Stimulated activated effector memory CD8-positive, alpha-beta T cell treated with anti-CD3 and anti-CD28 coated beads, Interleukin-12 subunit alpha, Interleukin-12 subunit beta, amount 100 ng/mL, for 72 hours (primary cell): ENCODE results near the gene IL1A.

Experiments
- ATAC-seq: fragments of 150-1000 bp; cut with Tn5 transposase; 2 replicates; pipeline ENCODE4 v1.10.0; 2021
- DNase-seq, 2 donors: peaks; one replicate each; pipeline ENCODE4 v3.0.0; 2021 to 2022; ENCODE audit warnings: low spot score in 2 of 2
- H3K27ac Mint-ChIP-seq: one replicate; pipeline ENCODE4 v1.8.0; 2022; ENCODE audit warnings: mild to moderate bottlenecking, mixed read lengths
- H3K36me3 Mint-ChIP-seq: one replicate; pipeline ENCODE4 v1.8.0; 2022; ENCODE audit warnings: mild to moderate bottlenecking, mixed read lengths
- H3K4me1 Mint-ChIP-seq: one replicate; pipeline ENCODE4 v1.8.0; 2022; ENCODE audit warnings: mixed read lengths
- H3K4me3 Mint-ChIP-seq: one replicate; pipeline ENCODE4 v1.8.0; 2022; ENCODE audit warnings: mild to moderate bottlenecking, mixed read lengths
- H3K9me3 Mint-ChIP-seq: one replicate; pipeline ENCODE4 v1.8.0; 2022; ENCODE audit warnings: mixed read lengths

The IL1A gene

DNA sequence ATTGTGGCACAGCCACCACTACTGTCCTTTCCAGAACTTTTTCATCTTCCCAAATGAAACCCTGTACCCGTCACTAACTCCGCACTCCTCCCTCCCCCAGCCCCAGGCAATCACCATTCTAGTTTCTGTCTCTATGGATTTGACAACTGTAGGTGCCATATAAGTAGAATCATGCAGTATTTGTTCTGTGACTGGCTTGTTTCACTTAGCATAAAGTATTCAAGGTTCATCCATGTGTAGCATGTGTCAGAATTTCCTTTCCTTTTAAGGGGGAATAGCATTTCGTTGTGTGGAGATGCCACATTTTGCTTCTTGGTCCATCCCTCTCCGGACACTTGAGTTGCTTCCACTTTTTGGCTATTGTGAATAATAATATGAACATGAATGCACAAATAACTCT, 19.0 kb downstream of the IL1A start:
- H3K36me3 Mint-ChIP-seq: peaks cover 21% of the 10 kb centered on the region
- DNase-seq: no peak
- H3K4me1 Mint-ChIP-seq: peaks cover 29% of the 10 kb centered on the region

DNA sequence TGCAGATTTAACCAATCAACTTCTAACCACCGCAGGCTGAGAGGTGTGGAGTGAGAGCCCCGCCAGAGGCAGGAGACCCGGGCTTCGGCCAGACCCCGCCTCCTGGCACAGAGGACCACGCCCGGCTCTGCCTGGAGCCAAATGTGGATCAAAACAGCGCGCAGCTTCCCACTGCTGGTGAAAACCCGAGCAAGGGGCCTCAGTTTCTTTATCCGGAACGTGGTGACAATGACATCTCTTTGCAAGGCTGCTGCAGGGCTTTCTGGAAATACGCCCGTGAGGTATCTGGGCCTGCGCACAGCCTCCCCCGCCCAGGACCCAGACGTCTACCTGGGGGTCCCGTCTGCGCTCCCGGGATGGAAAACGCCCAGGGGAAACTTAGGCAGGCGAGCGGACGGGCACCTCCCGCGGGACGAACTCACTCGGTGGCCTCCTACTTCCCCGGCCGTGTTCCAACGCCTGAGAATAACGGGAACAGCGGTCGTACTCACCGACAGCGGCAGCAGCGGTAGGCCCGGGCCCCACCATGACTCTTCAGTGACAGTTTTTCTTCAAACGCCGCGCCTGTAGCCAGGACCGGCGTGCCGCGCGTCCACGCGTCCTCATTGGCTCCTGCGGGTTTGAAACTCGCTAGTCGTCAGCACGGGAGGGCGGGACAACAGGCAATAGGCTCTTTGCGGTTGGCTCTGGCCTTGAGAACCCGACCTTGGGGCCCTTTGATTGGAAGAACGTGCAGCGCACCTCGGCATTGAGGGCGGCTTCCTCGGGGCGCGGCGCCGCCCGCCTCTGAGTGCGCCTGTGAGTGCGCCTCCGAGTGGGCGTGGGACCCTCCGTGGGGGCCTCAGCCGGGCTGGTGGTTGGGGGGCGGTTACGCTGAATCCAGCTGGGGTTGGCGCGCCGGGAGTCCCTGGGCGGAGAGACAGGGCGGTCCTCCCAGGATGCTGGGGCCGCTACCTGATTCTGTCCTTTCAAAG, 19.9 kb downstream of the IL1A start, which contains the start of gene CKAP2L:
TSS of gene CKAP2L (minus strand) at position 539 of the 974 bp plus-strand sequence. CDS start at position 528, 11 bp downstream.
- Mint-ChIP-seq H3K4me1 (peaks cover 29% of the 10 kb centered on the region), H3K9me3 (no peaks in the 10 kb centered on the region), H3K27ac (peak within 1 kb of the TSS; percentile 94), H3K36me3 (peaks cover 21% of the 10 kb centered on the region), H3K4me3 (peak within 1 kb of the TSS; percentile 94)
- ATAC-seq: peak; percentile 98
- peak; percentile 79 to 95 for DNase-seq

More for the DNA sequence above, 19.0 kb downstream of the IL1A start:
- no peak for ATAC-seq
- Mint-ChIP-seq H3K27ac (peak overlapping the region; percentile 94), H3K9me3 (no peaks in the 10 kb centered on the region), H3K4me3 (peak overlapping the region; percentile 94)

DNA sequence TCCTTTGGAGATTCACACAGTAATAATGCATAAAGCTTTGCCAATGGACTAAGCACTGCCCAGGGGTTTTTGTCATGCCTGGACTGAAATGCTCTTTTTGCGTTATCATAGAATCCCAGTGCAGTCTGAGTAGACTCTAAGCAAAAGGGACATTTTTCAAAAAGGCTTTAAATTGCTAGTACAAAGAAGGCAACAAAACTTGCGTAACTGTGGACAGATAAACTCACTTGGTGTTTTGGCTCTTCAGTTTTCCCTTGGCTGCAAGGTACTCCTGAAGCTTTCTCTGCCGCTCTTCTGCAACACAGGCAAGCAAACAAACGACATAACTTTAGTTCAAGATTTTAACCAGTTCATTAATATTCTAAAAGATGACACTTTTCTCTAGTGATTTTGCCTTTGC, 22.0 kb downstream of the IL1A start:
- ATAC-seq (no peak), DNase-seq (no peak)
- no peaks in the 10 kb centered on the region for H3K9me3 Mint-ChIP-seq
- peaks cover 36% of the 10 kb centered on the region for H3K36me3 Mint-ChIP-seq
- H3K4me3 Mint-ChIP-seq: no peak overlapping the region
- H3K27ac Mint-ChIP-seq: no peak overlapping the region
- H3K4me1 Mint-ChIP-seq: peaks cover 29% of the 10 kb centered on the region

DNA sequence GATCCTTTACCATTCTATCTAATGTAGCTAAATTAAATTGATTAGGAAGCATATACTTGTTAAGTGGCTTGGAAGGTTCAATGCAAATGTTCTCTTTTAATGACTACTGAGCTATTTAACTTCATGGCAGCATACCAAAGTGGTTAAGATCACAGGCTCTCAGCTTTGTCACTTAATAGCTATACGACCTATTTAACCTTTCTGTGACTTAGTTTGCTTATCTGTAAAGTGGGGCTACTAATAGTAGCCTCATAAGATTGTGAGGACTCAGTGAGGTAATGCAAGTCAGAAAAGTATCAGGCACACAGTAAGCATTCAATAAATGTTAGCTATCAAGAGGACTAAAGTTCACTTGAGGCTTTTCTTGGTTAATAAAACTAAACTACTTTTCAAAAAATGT, 24.1 kb downstream of the IL1A start:
- Mint-ChIP-seq H3K4me1 (peaks cover 27% of the 10 kb centered on the region), H3K27ac (no peak overlapping the region), H3K9me3 (no peaks in the 10 kb centered on the region), H3K36me3 (peaks cover 52% of the 10 kb centered on the region), H3K4me3 (no peak overlapping the region)
- no peak for ATAC-seq
- no peak for DNase-seq

DNA sequence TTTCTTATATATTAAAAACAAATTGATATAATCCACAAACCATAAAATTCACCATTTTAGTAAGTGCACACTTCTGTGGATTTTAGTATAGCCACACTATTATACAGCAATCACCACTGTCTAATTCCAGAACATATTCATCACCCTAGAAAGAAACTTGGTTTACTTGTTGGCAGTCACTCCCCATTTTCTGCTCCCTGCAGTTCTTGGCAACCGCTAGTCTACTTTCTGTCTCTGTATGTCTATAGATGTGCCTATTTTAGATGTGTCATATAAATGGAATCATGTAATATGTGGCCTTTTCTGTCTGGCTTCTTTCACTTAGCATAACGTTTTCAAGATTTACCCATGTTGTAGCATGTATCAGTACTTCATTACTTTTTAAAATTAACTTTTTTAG, 25.6 kb downstream of the IL1A start:
- Mint-ChIP-seq H3K36me3 (peaks cover 61% of the 10 kb centered on the region), H3K4me1 (peaks cover 24% of the 10 kb centered on the region), H3K9me3 (no peaks in the 10 kb centered on the region), H3K4me3 (no peak overlapping the region), H3K27ac (no peak overlapping the region)
- no peak for ATAC-seq
- no peak for DNase-seq

DNA sequence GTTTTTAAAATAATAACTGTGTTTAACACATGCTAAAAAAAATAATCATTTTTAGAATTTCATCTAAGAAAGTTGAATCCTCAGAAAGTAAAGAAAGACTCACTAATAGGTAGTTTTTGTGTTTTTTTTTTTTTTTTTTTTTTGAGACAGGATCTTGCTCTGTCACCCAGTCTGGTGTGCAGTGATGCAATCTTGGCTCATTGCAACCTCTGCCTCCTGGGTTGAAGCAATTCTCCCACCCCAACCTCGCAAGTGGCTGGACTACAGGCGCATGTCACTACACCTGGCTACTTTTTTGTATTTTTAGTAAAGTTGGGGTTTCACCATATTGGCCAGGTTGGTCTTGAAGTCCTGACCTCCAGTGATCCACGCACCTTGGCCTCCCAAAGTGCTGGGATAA, 27.0 kb downstream of the IL1A start:
- no peak for DNase-seq
- peaks cover 24% of the 10 kb centered on the region for H3K4me1 Mint-ChIP-seq
- no peak overlapping the region for H3K27ac Mint-ChIP-seq
- no peak for ATAC-seq
- no peaks in the 10 kb centered on the region for H3K9me3 Mint-ChIP-seq
- H3K36me3 Mint-ChIP-seq: peaks cover 73% of the 10 kb centered on the region
- no peak overlapping the region for H3K4me3 Mint-ChIP-seq

DNA sequence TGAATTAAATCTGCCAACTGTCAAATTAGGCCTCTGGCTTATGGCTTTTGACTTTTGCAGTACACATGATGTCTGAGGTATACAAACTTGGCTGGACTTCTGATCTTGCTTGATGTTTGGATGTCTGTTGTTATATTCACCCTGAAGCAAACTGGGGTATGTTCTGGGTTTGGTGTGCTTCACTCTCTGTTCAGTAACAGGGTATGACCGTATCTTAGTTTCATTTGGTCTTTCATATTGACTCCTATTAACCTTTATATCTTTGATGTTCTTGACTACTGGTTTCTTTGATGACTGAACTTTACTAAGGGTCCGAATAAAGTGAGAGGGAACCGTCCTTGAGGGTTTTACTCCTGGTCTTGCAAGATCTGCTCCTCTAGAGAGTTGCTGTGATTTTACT, 28.1 kb downstream of the IL1A start:
- no peaks in the 10 kb centered on the region for H3K9me3 Mint-ChIP-seq
- ATAC-seq (no peak), DNase-seq (no peak)
- H3K4me3 Mint-ChIP-seq: no peak overlapping the region
- H3K36me3 Mint-ChIP-seq: peaks cover 73% of the 10 kb centered on the region
- peaks cover 24% of the 10 kb centered on the region for H3K4me1 Mint-ChIP-seq
- no peak overlapping the region for H3K27ac Mint-ChIP-seq

DNA sequence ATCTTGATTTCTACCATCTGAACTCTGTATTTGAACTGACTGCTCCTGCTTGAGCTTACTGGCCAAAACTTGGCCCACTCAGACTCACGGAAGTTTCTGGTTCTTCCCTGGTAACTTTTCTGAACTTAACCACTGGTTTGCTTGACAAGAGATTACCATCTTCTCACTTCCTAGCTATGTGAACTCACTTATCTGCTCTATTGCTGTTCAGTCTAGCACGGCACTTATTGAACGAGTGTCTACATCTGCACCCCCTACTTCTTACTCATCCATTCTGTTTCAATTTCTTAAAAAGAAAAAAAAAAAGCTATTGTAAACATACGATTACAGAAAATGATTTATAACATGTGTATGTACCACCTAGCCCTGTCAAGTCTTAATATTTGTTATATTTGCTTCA, 28.8 kb downstream of the IL1A start:
- H3K4me3 Mint-ChIP-seq: no peak overlapping the region
- peak overlapping the region; percentile 11 for H3K27ac Mint-ChIP-seq
- H3K4me1 Mint-ChIP-seq: peaks cover 27% of the 10 kb centered on the region
- DNase-seq (no peak), ATAC-seq (no peak)
- H3K9me3 Mint-ChIP-seq: no peaks in the 10 kb centered on the region
- peaks cover 73% of the 10 kb centered on the region for H3K36me3 Mint-ChIP-seq

DNA sequence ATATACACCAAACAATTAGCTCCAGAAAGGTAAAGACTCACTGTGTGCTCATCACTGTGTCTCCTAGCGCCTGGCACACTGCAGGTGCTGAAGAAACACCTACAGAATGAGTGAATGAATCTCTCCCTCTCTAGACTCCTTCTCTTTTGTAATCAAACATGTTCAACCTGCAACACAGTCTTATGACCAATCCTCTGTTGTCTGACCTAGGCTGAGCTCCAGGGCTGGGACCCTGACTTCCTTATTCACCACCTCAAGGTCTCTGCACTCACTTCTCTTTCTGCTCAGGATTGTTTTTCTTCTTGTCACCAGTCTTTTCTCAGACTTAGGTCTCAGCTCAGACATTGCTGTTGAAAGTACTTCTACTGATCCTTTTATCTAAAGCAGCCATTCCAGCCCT, 29.7 kb downstream of the IL1A start:
- ATAC-seq: no peak
- Mint-ChIP-seq H3K4me3 (no peak overlapping the region), H3K9me3 (no peaks in the 10 kb centered on the region), H3K4me1 (peaks cover 36% of the 10 kb centered on the region), H3K36me3 (peaks cover 82% of the 10 kb centered on the region), H3K27ac (no peak overlapping the region)
- DNase-seq: no peak

DNA sequence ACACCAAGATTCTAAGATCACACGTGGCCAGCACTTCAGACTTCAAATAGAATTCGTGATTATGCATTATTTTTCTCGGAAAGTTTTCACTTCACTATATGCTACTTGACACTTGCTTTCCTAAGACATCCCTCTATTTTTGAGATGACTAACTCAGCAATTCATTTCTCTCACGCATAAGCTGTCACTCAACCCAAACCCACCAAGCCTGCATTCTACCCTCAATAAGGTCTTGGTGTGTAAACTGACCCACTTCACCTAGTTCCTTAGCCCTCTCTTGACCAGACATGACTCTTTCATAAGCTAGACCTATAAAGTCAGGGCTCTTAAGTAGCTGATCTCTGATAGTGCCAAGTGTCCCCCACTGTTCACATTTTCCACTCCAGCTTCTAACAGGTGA, 31.6 kb downstream of the IL1A start:
- DNase-seq (no peak), ATAC-seq (no peak)
- no peak overlapping the region for H3K27ac Mint-ChIP-seq
- H3K9me3 Mint-ChIP-seq: no peaks in the 10 kb centered on the region
- H3K4me3 Mint-ChIP-seq: no peak overlapping the region
- H3K4me1 Mint-ChIP-seq: peaks cover 36% of the 10 kb centered on the region
- H3K36me3 Mint-ChIP-seq: peaks cover 83% of the 10 kb centered on the region

DNA sequence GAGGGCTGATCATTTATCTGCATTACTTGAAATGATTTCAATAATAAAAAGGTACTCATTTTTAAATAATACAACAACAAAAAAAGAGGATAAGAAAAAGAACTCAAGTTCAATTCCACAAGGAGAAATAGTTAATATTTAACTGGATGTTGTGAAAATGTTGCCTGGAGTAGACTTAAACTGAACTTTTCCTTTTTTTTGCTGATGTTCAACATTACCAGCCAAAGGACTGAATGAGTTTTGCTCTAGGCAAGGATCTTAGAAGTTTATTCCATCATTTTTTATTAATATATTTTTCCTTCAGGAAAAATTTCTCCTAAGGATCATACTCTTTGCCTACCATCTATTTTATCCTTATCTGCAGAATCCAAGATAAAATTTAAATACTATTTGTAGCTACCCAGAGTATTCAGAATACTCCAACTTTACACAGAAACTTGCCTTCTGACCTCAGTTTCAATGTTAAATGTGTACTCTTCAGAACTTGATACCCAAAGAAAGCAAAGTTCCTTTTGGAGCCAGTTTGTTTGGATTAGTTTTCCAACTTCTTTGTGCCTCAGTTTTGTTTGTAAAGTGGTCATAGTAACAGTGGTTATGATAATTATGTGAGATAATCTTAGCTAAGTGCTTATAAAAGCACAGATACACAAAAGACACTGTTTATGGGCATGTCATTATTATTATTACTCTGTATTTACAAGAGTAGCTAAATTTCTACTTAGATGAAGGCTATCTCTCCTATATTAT, 32.7 kb downstream of the IL1A start:
- H3K27ac Mint-ChIP-seq: no peak overlapping the region
- H3K36me3 Mint-ChIP-seq: peaks cover 84% of the 10 kb centered on the region
- DNase-seq (no peak), ATAC-seq (no peak)
- no peak overlapping the region for H3K4me3 Mint-ChIP-seq
- peaks cover 36% of the 10 kb centered on the region for H3K4me1 Mint-ChIP-seq
- no peaks in the 10 kb centered on the region for H3K9me3 Mint-ChIP-seq

DNA sequence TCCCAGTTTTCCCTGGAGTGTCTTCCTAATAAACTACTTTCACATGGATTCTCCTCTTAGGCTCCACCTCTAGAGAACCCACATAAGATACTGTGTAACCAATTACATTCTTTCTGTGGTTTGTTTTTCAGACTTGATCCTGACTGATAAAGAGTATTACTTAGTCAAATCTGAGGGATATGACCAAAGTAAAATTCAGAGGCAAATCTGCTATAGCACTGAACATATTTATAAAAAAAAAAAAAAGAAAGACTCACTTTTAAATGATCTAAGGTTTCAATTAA, 33.8 kb downstream of the IL1A start:
- DNase-seq: no peak
- peak; percentile 69 for ATAC-seq
- H3K36me3 Mint-ChIP-seq: peaks cover 86% of the 10 kb centered on the region
- peak overlapping the region; percentile 75 for H3K27ac Mint-ChIP-seq
- peaks cover 29% of the 10 kb centered on the region for H3K4me1 Mint-ChIP-seq
- H3K4me3 Mint-ChIP-seq: peak overlapping the region; percentile 34
- H3K9me3 Mint-ChIP-seq: no peaks in the 10 kb centered on the region

DNA sequence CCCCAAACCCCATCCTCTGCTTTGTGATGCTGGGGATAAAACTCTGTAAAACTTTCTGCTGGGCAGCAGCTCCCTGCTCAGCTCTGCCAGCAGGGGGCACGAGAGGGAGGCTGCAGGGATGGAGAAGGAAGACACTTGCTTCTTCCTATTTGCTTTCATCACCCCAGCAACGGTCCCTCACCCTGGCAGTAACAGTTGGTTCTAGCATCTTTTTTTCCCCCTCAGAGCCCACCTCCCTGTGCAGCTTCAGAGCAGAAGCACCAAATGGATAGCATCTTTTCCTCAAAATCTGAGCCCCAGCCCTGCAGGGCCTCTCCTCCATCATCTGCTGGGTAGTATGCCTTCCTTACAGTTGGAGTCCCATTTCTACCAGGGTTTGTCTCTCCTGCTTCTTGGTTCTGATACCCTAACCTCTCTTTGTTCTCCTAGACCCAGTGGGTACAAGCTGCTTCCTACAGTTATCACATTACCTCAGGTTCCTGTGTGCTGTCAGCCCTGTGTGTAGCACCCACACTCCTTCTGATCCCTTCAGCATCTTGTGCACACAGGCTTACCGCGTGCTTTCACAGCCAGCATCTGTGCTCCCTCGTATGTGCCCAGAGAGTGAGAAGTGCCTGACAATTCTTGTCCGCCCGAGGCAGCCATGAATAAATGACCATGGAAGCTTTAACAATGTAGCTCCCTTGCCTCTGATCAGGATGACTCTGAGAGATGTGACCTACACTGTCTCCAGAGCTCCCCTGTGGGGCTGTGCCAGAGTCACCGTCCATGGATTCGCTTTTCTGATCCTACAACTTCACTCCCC, 34.3 kb downstream of the IL1A start:
- H3K36me3 Mint-ChIP-seq: peaks cover 84% of the 10 kb centered on the region
- H3K27ac Mint-ChIP-seq: peak overlapping the region; percentile 75
- H3K9me3 Mint-ChIP-seq: no peaks in the 10 kb centered on the region
- DNase-seq (peak; percentile 79 to 88), ATAC-seq (peak; percentile 87)
- H3K4me3 Mint-ChIP-seq: peak overlapping the region; percentile 34
- H3K4me1 Mint-ChIP-seq: peaks cover 28% of the 10 kb centered on the region

DNA sequence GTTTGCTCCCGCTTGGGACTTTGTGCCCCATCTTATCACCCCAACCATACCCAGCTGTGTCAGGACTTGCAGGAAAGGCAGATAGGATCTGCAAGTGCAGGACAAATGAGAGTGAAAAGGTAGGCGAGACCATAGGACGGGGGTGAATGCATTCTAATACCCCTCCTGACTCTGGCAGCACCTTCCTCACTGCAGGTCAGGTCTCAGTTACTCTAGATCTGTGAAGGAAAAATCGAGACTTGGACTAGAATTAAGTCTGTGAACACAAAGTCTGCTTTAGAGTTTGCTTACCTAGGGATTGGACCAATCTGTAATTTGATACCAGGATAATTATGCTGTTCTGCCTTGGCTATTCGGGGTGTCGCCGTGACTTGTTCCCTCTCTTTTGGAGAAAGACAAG, 43.8 kb downstream of the IL1A start:
- ATAC-seq (no peak), DNase-seq (no peak)
- Mint-ChIP-seq H3K9me3 (no peaks in the 10 kb centered on the region), H3K27ac (no peak overlapping the region), H3K4me1 (no peaks in the 10 kb centered on the region), H3K36me3 (peaks cover 48% of the 10 kb centered on the region), H3K4me3 (no peak overlapping the region)

DNA sequence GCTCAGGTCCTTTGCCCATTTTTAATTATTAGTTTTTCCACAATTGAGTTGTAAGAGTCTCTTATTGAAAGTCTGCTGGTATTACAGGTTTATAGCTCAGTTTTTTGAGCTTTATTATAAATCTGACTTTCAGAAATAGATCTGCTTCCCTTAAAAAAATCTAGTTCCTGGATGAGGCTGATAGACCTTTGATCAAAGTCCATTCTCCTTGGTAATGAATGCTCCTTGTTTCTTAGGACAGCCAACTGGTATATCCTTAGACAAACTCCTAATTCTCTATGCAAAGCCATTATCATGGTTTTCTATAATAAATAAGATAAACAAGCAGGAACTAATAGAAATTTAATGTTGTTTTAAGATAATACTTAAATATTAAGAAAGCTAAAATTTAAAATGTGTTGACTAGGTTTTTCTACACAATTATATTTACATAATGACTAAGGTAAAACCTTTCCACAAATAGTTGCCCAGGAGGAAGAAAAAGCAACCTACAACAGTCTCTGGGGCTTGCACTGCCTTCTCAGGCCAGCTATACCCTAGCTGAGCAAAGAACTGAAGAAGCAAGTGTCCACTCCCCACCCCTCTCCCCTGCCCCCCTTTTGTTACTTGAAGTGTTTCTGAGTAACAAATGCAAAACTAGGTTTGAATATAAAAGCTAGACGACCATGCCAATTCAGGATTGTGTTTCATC, 46.6 kb downstream of the IL1A start:
- Mint-ChIP-seq H3K36me3 (peaks cover 34% of the 10 kb centered on the region), H3K4me3 (no peak overlapping the region), H3K4me1 (no peaks in the 10 kb centered on the region), H3K9me3 (no peaks in the 10 kb centered on the region), H3K27ac (no peak overlapping the region)
- ATAC-seq: no peak
- no peak for DNase-seq
